ENCODE results near the gene CT83.

DNA sequence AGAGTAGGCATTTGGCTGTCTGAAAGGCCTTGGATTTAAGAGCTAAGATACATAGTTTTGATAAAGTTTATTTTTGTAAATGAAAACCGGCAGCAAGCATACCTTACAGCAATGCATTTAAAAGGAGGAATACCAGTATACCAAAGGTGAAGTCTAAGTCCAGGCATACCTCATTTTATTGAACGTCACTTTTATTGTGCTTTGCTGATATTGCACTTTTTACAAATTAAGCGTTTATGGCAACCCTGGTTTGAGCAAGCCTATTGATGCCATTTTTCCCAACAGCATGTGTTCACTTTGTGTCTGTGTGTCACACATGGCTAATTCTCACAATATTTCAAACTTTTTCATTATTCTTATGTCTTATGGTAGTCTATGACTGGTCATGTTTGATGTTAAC, 34.8 kb downstream of the CT83 start:
- TF ChIP-seq, protein P1, sequence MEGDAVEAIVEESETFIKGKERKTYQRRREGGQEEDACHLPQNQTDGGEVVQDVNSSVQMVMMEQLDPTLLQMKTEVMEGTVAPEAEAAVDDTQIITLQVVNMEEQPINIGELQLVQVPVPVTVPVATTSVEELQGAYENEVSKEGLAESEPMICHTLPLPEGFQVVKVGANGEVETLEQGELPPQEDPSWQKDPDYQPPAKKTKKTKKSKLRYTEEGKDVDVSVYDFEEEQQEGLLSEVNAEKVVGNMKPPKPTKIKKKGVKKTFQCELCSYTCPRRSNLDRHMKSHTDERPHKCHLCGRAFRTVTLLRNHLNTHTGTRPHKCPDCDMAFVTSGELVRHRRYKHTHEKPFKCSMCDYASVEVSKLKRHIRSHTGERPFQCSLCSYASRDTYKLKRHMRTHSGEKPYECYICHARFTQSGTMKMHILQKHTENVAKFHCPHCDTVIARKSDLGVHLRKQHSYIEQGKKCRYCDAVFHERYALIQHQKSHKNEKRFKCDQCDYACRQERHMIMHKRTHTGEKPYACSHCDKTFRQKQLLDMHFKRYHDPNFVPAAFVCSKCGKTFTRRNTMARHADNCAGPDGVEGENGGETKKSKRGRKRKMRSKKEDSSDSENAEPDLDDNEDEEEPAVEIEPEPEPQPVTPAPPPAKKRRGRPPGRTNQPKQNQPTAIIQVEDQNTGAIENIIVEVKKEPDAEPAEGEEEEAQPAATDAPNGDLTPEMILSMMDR (IDR thresholded peaks at IDR 0.05), result no peak
- TF ChIP-seq POLR2A (IDR thresholded peaks at IDR 0.05) (no peak), POLR2AphosphoS5 (IDR thresholded peaks at IDR 0.05) (no peak)
